Activated CD8-positive, alpha-beta memory T cell treated with anti-CD3 and anti-CD28 coated beads for 4 hours (primary cell): Measurements from ENCODE around the gene ZFYVE21.

Experiments
- DNase-seq, 2 donors: peaks; one replicate each; pipeline ENCODE4 v3.0.0-alpha.2; 2020; ENCODE audit warnings: low read depth in 2 of 2

Gene ZFYVE21

GRCh38 chr14:103692159-103692558, 23.5 kb upstream of the ZFYVE21 start:
- DNase-seq = no peak

- DNase-seq = no peak
These were observed 22.7 kb upstream of the ZFYVE21 start for GRCh38 chr14:103692871-103693270.

GRCh38 chr14:103693515-103693914, 22.1 kb upstream of the ZFYVE21 start:
- no peak for DNase-seq

GRCh38 chr14:103694572-103695026, 21.0 kb upstream of the ZFYVE21 start:
- DNase-seq = no peak

- no peak for DNase-seq
These were observed 20.1 kb upstream of the ZFYVE21 start for GRCh38 chr14:103695296-103696069.

- no peak for DNase-seq
These were observed 19.6 kb upstream of the ZFYVE21 start for GRCh38 chr14:103696070-103696402.

- DNase-seq = no peak
These were observed 19.0 kb upstream of the ZFYVE21 start for GRCh38 chr14:103696466-103697071.

GRCh38 chr14:103697206-103697602, 18.4 kb upstream of the ZFYVE21 start:
- DNase-seq = no peak

GRCh38 chr14:103697603-103698379, 17.8 kb upstream of the ZFYVE21 start:
- no peak for DNase-seq

- DNase-seq = no peak
These were observed 17.0 kb upstream of the ZFYVE21 start for GRCh38 chr14:103698380-103699260.

- DNase-seq = no peak
These were observed 16.3 kb upstream of the ZFYVE21 start for GRCh38 chr14:103699261-103699661.

GRCh38 chr14:103699901-103700752, 15.5 kb upstream of the ZFYVE21 start:
- no peak for DNase-seq

- DNase-seq = no peak
These were observed 14.7 kb upstream of the ZFYVE21 start for GRCh38 chr14:103700753-103701490.

GRCh38 chr14:103702095-103702494, 13.5 kb upstream of the ZFYVE21 start:
- DNase-seq = no peak

GRCh38 chr14:103702497-103703432, 12.8 kb upstream of the ZFYVE21 start:
- DNase-seq = no peak

GRCh38 chr14:103703433-103704385, 11.9 kb upstream of the ZFYVE21 start:
- DNase-seq = no peak

GRCh38 chr14:103704708-103705107, 10.9 kb upstream of the ZFYVE21 start:
- DNase-seq = no peak

GRCh38 chr14:103705118-103705503, 10.5 kb upstream of the ZFYVE21 start:
- no peak for DNase-seq
